ENCODE results near the gene NTSR1. TPM values are rescaled to one million over a fixed set of nuclear protein-coding genes. Genes with fewer than 3 reads are reported as not detected.

The NTSR1 gene
- total RNA-seq, 4 donors from 2014 or later: 0.06 to 0.09 TPM; not detected in 2

GRCh38 chr20:62804021-62804626, 95.5 kb downstream of the NTSR1 start:
- Histone ChIP-seq H3K4me3 (peak overlapping the region; percentile 71 to 100 (median 100)), H3K27me3 (no peaks in the 10 kb centered on the region), H3K36me3 (peaks cover 11 to 55% (median 12%) of the 10 kb centered on the region in 3 donors), H3K9me3 (no peaks in the 10 kb centered on the region), H3K27ac (peak overlapping the region; percentile 77 to 94 (median 90)), H3K4me1 (peaks cover 29 to 47% (median 31%) of the 10 kb centered on the region in 3 donors)
- 10 to 43% methylated on average over 7 to 8 of the region's 25 CpGs for WGBS, 2 donors
- intact Hi-C loops (cut with DNase I): no loop called here
- no peak for TF ChIP-seq POLR2A (IDR thresholded peaks at IDR 0.05)
- TF ChIP-seq, protein P1, sequence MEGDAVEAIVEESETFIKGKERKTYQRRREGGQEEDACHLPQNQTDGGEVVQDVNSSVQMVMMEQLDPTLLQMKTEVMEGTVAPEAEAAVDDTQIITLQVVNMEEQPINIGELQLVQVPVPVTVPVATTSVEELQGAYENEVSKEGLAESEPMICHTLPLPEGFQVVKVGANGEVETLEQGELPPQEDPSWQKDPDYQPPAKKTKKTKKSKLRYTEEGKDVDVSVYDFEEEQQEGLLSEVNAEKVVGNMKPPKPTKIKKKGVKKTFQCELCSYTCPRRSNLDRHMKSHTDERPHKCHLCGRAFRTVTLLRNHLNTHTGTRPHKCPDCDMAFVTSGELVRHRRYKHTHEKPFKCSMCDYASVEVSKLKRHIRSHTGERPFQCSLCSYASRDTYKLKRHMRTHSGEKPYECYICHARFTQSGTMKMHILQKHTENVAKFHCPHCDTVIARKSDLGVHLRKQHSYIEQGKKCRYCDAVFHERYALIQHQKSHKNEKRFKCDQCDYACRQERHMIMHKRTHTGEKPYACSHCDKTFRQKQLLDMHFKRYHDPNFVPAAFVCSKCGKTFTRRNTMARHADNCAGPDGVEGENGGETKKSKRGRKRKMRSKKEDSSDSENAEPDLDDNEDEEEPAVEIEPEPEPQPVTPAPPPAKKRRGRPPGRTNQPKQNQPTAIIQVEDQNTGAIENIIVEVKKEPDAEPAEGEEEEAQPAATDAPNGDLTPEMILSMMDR (IDR thresholded peaks at IDR 0.05): peak in 1 of 6 experiments; percentile 25
- no peak for DNase-seq

- intact Hi-C loops (cut with DNase I): no loop called here
- Histone ChIP-seq H3K36me3 (peaks cover 14 to 55% (median 15%) of the 10 kb centered on the region in 3 donors), H3K27me3 (no peaks in the 10 kb centered on the region), H3K27ac (peak within 1 kb of the TSS; percentile 77 to 94 (median 90)), H3K9me3 (no peaks in the 10 kb centered on the region), H3K4me3 (peak within 1 kb of the TSS; percentile 71 to 100 (median 100)), H3K4me1 (peaks cover 29 to 47% (median 31%) of the 10 kb centered on the region in 3 donors)
- no CpG with 5 or more reads among the region's 77 CpGs for WGBS, 2 donors
- no peak for DNase-seq
- TF ChIP-seq POLR2A (IDR thresholded peaks at IDR 0.05): peak in 2 of 4 donors; percentile 39 to 67
- TF ChIP-seq, protein P1 (IDR thresholded peaks at IDR 0.05): no peak
Observed at GRCh38 chr20:62804627-62805154, 96.1 kb downstream of the NTSR1 start, which contains the start of gene OGFR. TSS of gene OGFR (plus strand) at chr20:62804835. CDS start at chr20:62804860, 25 bp downstream.

GRCh38 chr20:62805155-62805710, 96.6 kb downstream of the NTSR1 start:
- no peaks in the 10 kb centered on the region for H3K9me3 ChIP-seq
- WGBS, 2 donors: no CpG with 5 or more reads among the region's 58 CpGs
- TF ChIP-seq POLR2A (IDR thresholded peaks at IDR 0.05): no peak
- TF ChIP-seq, protein P1 (IDR thresholded peaks at IDR 0.05): peak in 1 of 6 experiments; percentile 9
- peaks cover 29 to 47% (median 31%) of the 10 kb centered on the region in 3 donors for H3K4me1 ChIP-seq
- peak overlapping the region; percentile 77 to 94 (median 90) for H3K27ac ChIP-seq
- DNase-seq: no peak
- intact Hi-C loops (cut with DNase I): no loop called here
- H3K36me3 ChIP-seq: peaks cover 14 to 55% (median 17%) of the 10 kb centered on the region in 3 donors
- no peaks in the 10 kb centered on the region for H3K27me3 ChIP-seq
- H3K4me3 ChIP-seq: peak overlapping the region; percentile 71 to 100 (median 100)

DNA sequence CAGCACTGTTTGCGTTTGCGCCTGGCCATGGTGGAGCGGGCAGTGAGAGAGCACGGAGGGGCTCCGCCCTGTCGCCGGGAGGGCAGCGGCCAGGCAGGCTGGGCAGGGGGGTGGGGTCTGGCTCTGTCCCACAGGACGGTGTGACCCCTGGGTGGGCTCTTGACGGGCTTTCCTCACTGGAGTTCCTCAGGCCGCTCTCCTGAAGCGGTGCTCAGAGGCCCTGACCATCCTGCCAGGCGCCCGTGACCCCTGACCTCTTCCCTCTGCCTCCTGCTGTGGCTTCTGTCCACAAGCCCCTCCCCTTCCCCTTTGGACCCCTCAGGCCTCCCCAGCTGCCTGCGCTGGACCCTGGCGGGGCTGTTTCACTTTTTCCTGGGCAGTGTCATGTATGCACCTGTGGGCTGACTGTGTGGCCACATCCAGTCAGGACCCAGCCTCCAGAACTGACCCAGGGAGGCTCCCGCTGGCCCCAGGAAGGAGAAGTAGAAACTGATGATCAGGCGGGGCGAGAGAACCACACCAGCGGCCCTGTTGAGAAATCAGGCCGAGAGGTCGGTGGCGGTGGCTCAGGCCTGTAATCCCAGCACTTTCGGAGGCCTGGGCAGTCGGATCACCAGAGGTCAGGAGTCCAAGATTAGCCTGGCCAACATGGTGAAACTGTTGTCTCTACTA, 97.2 kb downstream of the NTSR1 start:
- WGBS, 2 donors: 39 to 60% methylated on average over 5 to 12 of the region's 25 CpGs
- intact Hi-C loops (cut with DNase I): no loop called here
- no peak for DNase-seq
- peak overlapping the region; percentile 77 to 94 (median 90) for H3K27ac ChIP-seq
- peaks cover 21 to 55% (median 23%) of the 10 kb centered on the region in 3 donors for H3K36me3 ChIP-seq
- no peaks in the 10 kb centered on the region for H3K9me3 ChIP-seq
- H3K4me1 ChIP-seq: peaks cover 29 to 47% (median 31%) of the 10 kb centered on the region in 3 donors
- peak overlapping the region; percentile 71 to 100 (median 100) for H3K4me3 ChIP-seq
- H3K27me3 ChIP-seq: no peaks in the 10 kb centered on the region
- TF ChIP-seq, protein P1 (IDR thresholded peaks at IDR 0.05): no peak
- TF ChIP-seq POLR2A (IDR thresholded peaks at IDR 0.05): peak in 1 of 4 donors; percentile 21
